Gastrocnemius medialis (tissue), 4 donors: ENCODE measurements around the gene CYP19A1.

Experiments used
- CTCF ChIP-seq, 5 experiments: fragments of 450-650 bp in 3 of 5; fragments of 200-600 bp in 2 of 5; sonication (generic) in 2 of 5; IDR thresholded peaks in 4 of 5; conservative IDR thresholded peaks in 1 of 5; 1 replicate in 4 of 5; 2 replicates in 1 of 5; pipeline ENCODE4 v1.5.1; 2016 to 2019; ENCODE audit warnings: antibody characterized with exemption in 5 of 5, mild to moderate bottlenecking in 3 of 5, moderate library complexity in 3 of 5
- POLR2A ChIP-seq, 2 donors: fragments of 450-650 bp; IDR thresholded peaks; one replicate each; pipeline ENCODE4 v1.6.1; 2017; ENCODE audit warnings: antibody characterized with exemption in 2 of 2, mild to moderate bottlenecking in 2 of 2, moderate library complexity in 2 of 2

GRCh38 chr15:51371266-51371665 is 32.9 kb upstream of the CYP19A1 start:
- TF ChIP-seq CTCF (IDR thresholded peaks at IDR 0.05 in 4 of 5, conservative IDR thresholded peaks at IDR 0.05 in 1 of 5) (no peak), POLR2A (IDR thresholded peaks at IDR 0.05) (no peak)
